HG03060 (cell line): ENCODE data around the gene KDM3A.

Experiments used
- ATAC-seq: cut with Tn5 transposase; IDR thresholded peaks from one replicate; pipeline ENCODE4 v1.9.1; 2021; ENCODE audit warnings: low read depth, moderate number of reproducible peaks; ENCODE audit not compliant: unreplicated experiment

The KDM3A gene

GRCh38 chr2:86429335-86429734, 11.8 kb upstream of the KDM3A start:
- ATAC-seq: no peak

- no peak for ATAC-seq
Measured at GRCh38 chr2:86430368-86430767, 10.8 kb upstream of the KDM3A start.

DNA sequence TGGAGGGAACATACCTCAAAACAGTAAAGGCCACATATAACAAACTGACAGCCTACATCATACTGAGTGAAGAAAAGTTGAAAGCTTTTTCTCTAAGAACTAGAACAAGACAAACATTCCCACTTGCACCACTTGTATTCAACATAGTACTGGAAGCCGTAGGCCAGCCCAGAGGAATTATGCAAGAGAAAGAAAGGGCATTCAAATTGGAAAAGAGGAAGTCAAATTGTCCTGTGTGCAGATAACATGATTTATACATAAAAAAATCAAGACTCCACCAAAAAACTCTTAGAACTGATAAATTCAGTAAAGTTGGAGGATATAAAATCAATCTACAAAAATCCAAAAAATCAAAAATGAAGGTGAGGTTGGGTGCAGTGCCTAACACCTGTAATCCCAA, 8.0 kb upstream of the KDM3A start:
- ATAC-seq: no peak

GRCh38 chr2:86434290-86434689, 6.9 kb upstream of the KDM3A start:
- ATAC-seq: no peak

DNA sequence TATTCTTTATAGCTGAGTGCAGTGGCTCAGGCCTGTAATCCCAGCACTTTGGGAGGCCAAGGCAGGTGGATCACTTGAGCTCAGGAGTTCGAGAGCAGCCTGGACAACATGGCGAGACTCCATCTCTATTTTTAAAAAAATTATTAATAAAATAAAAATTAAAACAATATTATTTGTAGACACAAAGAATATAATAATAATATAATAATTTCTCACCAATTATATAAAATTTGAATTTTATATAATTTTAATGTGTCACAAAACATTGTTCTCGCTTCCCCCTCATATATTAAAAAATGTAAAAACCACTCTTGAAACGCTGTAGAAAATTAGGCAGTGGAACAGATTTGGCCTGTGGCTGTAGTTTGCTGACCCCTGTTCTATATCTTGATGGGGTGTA, 5.6 kb upstream of the KDM3A start:
- no peak for ATAC-seq

DNA sequence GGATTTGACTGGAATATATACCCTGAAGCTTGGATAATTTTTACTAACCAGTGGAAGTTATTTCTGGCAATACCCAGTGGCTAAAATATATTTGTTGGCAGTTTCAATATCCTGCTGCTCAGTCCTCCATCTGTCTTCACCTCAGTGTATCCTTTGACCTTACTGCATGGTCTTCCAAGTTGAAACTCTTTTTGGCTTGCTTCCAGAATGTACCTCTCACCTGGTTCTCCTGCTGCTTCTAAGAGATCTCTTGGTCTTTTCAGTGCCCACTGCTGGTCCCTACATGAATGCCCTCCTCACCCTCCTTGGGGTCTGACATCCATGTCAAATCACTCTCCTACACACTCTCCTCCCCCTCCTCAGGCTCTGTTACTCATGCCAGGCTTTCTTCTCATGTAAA, 4.8 kb upstream of the KDM3A start:
- ATAC-seq: no peak

DNA sequence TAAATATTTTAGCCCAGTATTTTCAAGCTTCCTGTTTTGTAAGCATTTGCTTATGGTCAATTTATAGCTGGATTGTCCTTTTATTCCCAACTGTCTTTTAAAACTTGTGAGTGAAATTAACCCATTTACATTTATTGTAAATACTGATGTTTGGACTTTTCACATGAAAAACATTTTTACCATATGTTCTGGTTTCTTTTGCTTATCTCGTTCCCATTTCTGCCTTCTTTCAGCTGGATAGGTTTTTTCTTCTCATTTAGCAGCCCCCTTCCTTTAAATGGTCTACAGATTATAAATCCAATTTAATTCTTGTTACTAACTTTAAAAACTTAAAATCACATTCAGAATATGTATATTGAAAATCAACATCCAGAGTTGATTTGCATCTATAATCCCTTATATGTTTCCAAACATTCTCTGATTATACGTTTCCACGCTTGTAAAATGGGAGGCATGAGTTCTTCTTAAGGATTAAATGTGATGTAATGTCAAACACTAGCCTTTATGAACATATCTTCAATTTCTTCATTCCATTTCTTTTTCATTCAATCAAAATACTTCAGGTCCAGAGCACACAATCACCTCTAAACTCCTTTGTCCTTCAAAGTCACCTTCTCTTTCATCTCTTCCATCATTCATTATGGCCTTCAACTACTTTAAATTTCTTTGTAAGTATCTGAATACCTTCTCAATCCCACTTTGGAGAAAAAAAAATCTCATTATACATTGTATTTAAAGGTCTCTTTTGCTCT, 1.1 kb upstream of the KDM3A start:
- no peak for ATAC-seq

DNA sequence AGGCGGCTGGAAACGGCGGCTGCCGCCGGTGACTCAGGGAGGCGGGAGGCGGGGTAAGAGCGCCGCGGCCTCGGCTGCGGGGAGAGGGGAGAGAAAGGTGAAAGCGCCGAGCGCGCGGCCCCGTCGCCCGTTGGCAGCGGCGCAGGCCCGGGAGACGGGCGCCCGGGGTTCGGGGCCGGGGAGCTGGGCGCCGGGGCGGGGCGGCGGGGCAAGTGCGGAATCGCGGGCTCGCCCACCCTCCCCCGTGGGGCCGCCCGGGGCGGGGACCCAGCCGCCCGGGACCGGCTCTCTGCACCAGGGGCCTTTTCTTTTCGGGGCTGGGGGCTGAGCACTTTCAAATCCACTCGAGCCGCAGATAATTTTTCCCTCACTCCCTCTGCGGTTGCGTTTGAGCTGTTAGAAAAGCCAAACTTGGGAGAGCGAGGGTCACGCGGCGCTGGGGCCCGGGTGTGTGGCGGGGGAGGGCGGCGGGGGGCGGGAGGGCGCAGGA, 266 bp downstream of the KDM3A start:
- no peak for ATAC-seq

DNA sequence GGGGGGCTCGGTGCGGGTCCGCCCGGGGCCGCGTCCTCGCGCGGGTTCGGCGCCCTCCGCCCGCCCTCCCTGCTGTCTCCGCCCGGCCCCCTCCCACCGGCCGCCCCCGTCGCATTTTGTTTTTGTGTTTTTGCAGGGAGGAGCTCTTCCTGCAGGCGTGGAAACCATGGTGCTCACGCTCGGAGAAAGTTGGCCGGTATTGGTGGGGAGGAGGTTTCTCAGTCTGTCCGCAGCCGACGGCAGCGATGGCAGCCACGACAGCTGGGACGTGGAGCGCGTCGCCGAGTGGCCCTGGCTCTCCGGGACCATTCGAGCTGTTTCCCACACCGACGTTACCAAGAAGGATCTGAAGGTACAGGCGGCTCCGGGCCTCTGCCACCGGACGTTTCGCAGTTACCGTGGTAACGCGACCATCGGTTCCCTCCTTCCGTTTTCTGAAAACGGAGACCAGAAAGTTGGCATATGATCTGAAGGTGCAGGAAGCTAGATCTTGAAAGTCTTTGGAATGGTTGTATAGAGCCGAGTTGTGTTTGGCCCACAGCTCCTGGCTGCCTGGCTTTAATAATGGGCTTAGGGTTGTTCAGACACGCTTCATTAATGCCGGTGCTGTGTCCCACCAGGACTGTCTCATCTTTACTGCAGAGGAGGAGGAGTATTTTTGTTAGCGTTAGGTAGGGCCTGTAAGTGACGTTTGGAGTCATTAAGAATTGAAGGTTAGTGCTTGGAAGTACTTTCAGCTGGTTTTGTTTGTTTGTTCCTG, 891 bp downstream of the KDM3A start:
- peak; percentile 8 for ATAC-seq

DNA sequence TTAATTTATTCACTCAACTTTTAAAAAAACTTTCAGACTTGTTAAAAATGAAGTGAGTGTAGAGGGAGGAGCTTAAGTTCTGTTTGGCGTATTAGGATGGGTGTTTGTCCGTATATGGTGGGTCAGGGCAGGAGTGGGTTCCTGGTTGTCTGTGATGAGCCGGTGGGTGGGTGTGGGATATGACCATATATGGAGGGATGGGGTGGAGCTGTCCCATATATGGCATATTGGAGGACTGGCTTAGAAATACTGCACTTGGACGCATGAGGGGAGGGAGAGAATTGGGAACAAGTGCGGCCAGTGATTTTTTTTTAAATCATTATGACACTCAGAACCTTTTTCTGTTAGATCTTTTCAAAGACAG, 1.5 kb downstream of the KDM3A start:
- peak; percentile 59 for ATAC-seq

DNA sequence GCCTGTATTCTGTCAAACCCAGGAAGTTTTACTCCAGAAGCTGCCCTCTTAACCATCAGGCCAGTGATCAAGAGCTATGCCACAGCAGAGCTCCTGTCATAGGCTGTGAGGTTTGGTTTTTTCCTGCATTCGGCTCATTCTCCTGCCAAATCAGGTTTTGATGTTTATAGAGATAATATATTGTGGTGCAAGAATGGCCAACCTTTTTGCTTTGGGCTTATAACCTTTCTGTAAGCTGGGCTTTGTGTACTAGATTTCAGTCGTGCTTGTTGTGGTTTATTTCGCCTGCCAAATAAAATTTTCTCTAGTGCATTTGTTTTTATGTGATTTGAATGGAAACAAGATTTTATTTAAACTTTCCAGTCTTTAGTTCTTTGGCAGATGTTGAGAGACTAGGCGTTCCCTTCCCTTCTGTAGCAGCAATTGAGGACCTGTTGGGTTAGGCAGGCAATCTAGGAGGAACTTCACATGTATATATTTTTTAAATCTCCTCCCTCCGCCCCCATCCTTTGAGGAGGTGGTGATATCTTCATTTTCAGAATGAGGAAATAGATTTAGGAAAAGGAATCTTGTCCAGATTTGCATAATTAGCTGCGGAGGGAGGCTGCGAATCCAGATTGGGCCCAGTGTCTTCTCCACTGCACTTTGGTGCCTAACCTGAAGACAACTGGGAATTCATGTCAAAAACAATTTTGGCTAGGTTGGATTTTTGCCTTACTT, 2.6 kb downstream of the KDM3A start:
- ATAC-seq: no peak

DNA sequence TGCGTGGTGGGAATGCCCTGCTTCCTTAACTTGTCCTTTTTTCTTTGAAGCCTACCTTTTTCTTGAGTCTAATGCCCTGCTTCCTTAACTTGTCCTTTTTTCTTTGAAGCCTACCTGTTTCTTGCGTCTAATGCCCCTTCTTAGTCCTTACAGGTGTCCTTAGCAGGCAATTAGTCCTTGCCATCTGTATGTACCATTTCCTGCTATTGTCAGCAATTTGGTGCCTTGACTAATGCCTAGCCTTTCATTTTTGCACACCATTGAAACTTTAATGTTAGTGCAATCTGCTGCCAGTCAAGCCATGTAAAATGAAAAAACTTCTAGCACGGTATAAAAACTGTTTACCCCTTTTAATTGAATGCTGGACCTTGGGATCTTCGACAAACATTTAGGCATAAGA, 4.3 kb downstream of the KDM3A start:
- ATAC-seq: no peak

GRCh38 chr2:86446060-86446459, 4.9 kb downstream of the KDM3A start:
- ATAC-seq: no peak

GRCh38 chr2:86453836-86454235, 12.7 kb downstream of the KDM3A start:
- ATAC-seq: no peak

GRCh38 chr2:86454238-86454637, 13.1 kb downstream of the KDM3A start:
- no peak for ATAC-seq

DNA sequence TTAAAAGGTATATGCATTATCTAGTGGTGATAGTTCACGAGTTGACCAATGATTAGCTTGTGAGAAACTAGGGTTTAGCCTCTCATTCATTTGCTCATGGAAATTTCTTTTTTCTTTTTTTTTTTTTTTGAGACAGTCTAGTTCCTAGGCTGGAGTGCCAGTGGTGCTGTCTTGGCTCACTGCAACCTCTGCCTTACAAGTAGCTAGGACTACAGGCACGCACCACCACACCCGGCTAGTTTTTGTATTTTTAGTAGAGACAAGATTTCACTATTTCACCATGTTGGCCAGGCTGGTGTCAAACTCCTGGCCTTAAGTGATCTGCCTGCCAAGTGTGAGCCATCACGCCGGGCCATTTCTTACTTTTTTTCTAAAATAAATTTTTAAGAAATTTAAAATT, 14.0 kb downstream of the KDM3A start:
- ATAC-seq: no peak

GRCh38 chr2:86461042-86461743, 20.0 kb downstream of the KDM3A start:
- no peak for ATAC-seq

- ATAC-seq: no peak
Measured at GRCh38 chr2:86464652-86465051, 23.5 kb downstream of the KDM3A start.

- no peak for ATAC-seq
Measured at GRCh38 chr2:86466306-86466705, 25.1 kb downstream of the KDM3A start.

DNA sequence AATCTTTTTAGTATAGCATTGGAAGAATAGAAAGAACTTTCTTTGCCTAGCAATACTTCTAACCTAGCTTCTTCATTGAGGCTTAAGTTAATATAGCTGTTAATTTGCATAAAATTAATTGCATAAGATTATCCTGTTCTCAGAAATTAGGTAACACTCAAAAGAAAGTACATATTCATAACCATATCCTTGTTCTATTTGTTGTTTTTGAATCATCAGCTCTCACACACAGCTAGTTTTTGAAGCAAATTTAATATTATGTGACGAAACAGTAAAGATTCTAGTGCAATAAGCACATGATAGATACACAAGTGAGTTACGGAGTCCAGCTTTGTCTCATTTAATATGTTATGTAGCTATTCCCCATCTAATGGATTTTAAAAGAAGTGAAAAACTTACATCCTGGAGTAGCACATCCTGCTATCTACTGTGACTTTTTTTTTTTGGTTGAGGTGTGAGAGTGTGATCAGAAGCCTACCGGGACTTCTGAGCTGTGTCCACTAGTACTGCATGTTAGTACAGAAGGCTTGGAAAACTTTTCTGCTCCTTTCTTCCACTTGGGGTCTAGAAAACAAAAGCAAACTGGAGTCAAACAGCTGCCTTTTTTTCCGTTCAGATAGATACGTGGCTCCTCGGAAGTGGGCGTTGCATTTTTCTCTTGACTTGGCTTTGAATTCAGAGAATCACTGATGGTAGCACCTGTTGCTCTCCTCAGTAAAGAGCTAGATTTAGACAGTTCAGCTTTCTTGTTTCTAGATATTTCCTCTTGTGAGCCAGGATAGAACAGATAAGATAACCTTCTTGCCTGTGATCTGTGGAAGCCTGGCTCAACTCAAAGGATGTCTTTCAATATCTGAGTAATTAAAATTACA, 27.2 kb downstream of the KDM3A start:
- ATAC-seq: no peak
